ENCODE data around the gene SHROOM2. TPM values are rescaled to one million over a fixed set of nuclear protein-coding genes. Genes with fewer than 3 reads are reported as not detected.

Gene SHROOM2
- total RNA-seq, 1 donor from 2014 or later, result 8.2 TPM

DNA sequence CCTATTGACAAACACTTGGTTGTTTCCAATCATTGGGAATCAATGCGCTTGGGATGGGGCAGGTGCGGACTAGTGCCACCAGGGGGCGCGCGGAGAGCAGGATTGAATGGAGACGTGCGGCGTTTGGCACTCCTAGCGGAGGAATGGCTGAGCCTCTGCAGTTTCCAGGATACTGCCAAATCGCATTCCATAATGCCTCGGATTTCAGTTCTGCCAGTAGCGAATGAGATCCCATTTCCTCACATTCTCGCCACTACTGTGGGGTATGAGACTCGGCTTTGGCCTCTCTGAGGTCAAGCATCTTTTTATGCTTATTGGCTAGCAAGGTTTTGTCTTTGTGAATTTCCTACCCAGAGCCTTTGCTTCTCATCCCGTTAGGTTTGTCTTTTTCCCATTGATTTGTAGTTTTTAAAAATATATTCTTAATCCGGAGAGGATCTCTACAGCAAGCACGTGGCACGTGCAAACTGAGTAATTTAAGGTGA, 209.7 kb downstream of the SHROOM2 start:
- peaks cover 8% of the 10 kb centered on the region for H3K9me3 Mint-ChIP-seq (ENCODE audit: unreplicated experiment)
- no peak overlapping the region for H3K27ac Mint-ChIP-seq (ENCODE audit: unreplicated experiment)
- no peaks in the 10 kb centered on the region for H3K4me1 Mint-ChIP-seq (ENCODE audit: unreplicated experiment)
- H3K4me3 Mint-ChIP-seq (ENCODE audit: unreplicated experiment), result no peak overlapping the region
- H3K27me3 Mint-ChIP-seq (ENCODE audit: unreplicated experiment), result no peaks in the 10 kb centered on the region
- peak; percentile 91 for TF ChIP-seq CTCF (IDR thresholded peaks at IDR 0.05)
- DNase-seq (ENCODE audit: extremely low spot score, unreplicated experiment), result peak; percentile 89
- no peaks in the 10 kb centered on the region for H3K36me3 Mint-ChIP-seq (ENCODE audit: unreplicated experiment)

GRCh38 chrX:9997041-9997440, 210.8 kb downstream of the SHROOM2 start:
- DNase-seq (ENCODE audit: extremely low spot score, unreplicated experiment), result no peak
- TF ChIP-seq CTCF (IDR thresholded peaks at IDR 0.05), result no peak
- Mint-ChIP-seq H3K9me3 (ENCODE audit: unreplicated experiment) (peaks cover 8% of the 10 kb centered on the region), H3K4me3 (ENCODE audit: unreplicated experiment) (no peak overlapping the region), H3K27me3 (ENCODE audit: unreplicated experiment) (no peaks in the 10 kb centered on the region), H3K27ac (ENCODE audit: unreplicated experiment) (no peak overlapping the region), H3K36me3 (ENCODE audit: unreplicated experiment) (no peaks in the 10 kb centered on the region), H3K4me1 (ENCODE audit: unreplicated experiment) (peaks cover 8% of the 10 kb centered on the region)

GRCh38 chrX:9997524-9997923, 211.3 kb downstream of the SHROOM2 start:
- Mint-ChIP-seq H3K4me3 (ENCODE audit: unreplicated experiment) (no peak overlapping the region), H3K9me3 (ENCODE audit: unreplicated experiment) (peaks cover 8% of the 10 kb centered on the region), H3K27ac (ENCODE audit: unreplicated experiment) (no peak overlapping the region), H3K36me3 (ENCODE audit: unreplicated experiment) (no peaks in the 10 kb centered on the region), H3K4me1 (ENCODE audit: unreplicated experiment) (peaks cover 8% of the 10 kb centered on the region), H3K27me3 (ENCODE audit: unreplicated experiment) (no peaks in the 10 kb centered on the region)
- no peak for DNase-seq (ENCODE audit: extremely low spot score, unreplicated experiment)
- TF ChIP-seq CTCF (IDR thresholded peaks at IDR 0.05), result no peak

Other genes with a start within 250 kb of the SHROOM2 start
- gene GPR143, start 20.6 kb upstream of the SHROOM2 start, total RNA-seq, result 0.43 TPM in 1 of 2 replicates, not detected in the other
- gene CLDN34, start 180.9 kb downstream of the SHROOM2 start, total RNA-seq, result 0.59 TPM in 1 of 2 replicates, not detected in the other

Measured in osteocyte (in vitro differentiated cells).